K562 (cell line): Measurements from ENCODE around the gene SCNN1A. TPM values are rescaled to one million over a fixed set of nuclear protein-coding genes. Genes with fewer than 3 reads are reported as not detected.
A peak's percentile ranks its signal among the peaks of the same experiment; 100 is the strongest.

Source experiments
- AFF1 ChIP-seq, 2 experiments: fragments of 450-650 bp; IDR thresholded peaks; 2 replicates each; pipeline ENCODE4 v1.6.1; 2018; ENCODE audit warnings: mild to moderate bottlenecking in 2 of 2, low read depth in 1 of 2; ENCODE audit not compliant: partially characterized antibody in 2 of 2
- E2F3 ChIP-seq: fragments of 250-450 bp; sonication (Bioruptor Pico); IDR thresholded peaks from 2 replicates; pipeline ENCODE4 v1.4.0; 2020; ENCODE audit warnings: mild to moderate bottlenecking
- FOXJ2 ChIP-seq: fragments of 200-800 bp; sonication (Bioruptor generic); IDR thresholded peaks from 2 replicates; pipeline ENCODE4 v1.6.1; 2016; ENCODE audit warnings: missing genetic modification characterization, missing compliant biosample characterization
- FOXK2 ChIP-seq, 2 experiments: fragments of 450-650 bp; IDR thresholded peaks in 1 of 2; conservative IDR thresholded peaks in 1 of 2; 2 replicates each; pipeline ENCODE4 v1.6.1; 2016; ENCODE audit warnings: low read depth in 2 of 2, mild to moderate bottlenecking in 1 of 2
- NCOA2 ChIP-seq, 2 experiments: fragments of 450-650 bp; IDR thresholded peaks; 2 replicates each; pipeline ENCODE4 v1.6.1; 2018; ENCODE audit warnings: mild to moderate bottlenecking in 2 of 2, moderate library complexity in 1 of 2; ENCODE audit not compliant: partially characterized antibody in 2 of 2
- POLR2A ChIP-seq: fragments of 450-650 bp; conservative IDR thresholded peaks from 2 replicates; pipeline ENCODE4 v1.6.1; 2016
- SMARCE1 ChIP-seq: fragments of 450-650 bp; IDR thresholded peaks from 2 replicates; pipeline ENCODE4 v1.7.1; 2016; ENCODE audit warnings: mild to moderate bottlenecking
- SREBF1 ChIP-seq: fragments of 150-350 bp; IDR thresholded peaks from 2 replicates; pipeline ENCODE4 v1.6.1; 2014; ENCODE audit warnings: antibody characterized with exemption, low read depth, low read length, borderline replicate concordance
- TCF7 ChIP-seq: sonication (generic); IDR thresholded peaks from 2 replicates; pipeline ENCODE4 v1.6.1; 2016; ENCODE audit warnings: antibody characterized with exemption, borderline replicate concordance
- THRAP3 ChIP-seq: fragments of 450-650 bp; IDR thresholded peaks from 2 replicates; pipeline ENCODE4 v1.6.1; 2016; ENCODE audit warnings: mild to moderate bottlenecking, inconsistent platforms, borderline replicate concordance
- USF1 ChIP-seq: sonication (generic); formaldehyde crosslinking; IDR thresholded peaks from 2 replicates; pipeline ENCODE4 v1.9.0; 2022; ENCODE audit warnings: mild to moderate bottlenecking, missing genetic modification reagents
- ZBTB33 ChIP-seq: sonication (generic); formaldehyde crosslinking; IDR thresholded peaks from 2 replicates; pipeline ENCODE4 v1.8.1; 2023; ENCODE audit warnings: mild to moderate bottlenecking, missing genetic modification reagents
- ZNF140 ChIP-seq: fragments of 250-450 bp; sonication (Bioruptor Pico); IDR thresholded peaks from 2 replicates; pipeline ENCODE4 v1.8.0; 2021; ENCODE audit warnings: moderate library complexity, mild to moderate bottlenecking, inconsistent platforms
- ZNF583 ChIP-seq: fragments of 250-450 bp; sonication (Bioruptor Pico); IDR thresholded peaks from 2 replicates; pipeline ENCODE4 v1.4.0; 2020
- ZNF696 ChIP-seq: fragments of 250-450 bp; sonication (Bioruptor Pico); conservative IDR thresholded peaks from 2 replicates; pipeline ENCODE4 v1.4.0; 2020; ENCODE audit warnings: mild to moderate bottlenecking, moderate library complexity
- polyA plus RNA-seq, 8 experiments: library from polyadenylated mRNA; depleted of rRNA in 4 of 8; stranded (reverse) in 5 of 8; unstranded in 3 of 8; fragments of >200 nt; fragmentation: Nextera tagmentation in 2 of 8; fragmentation: Illumina TruSeq in 1 of 8; extraction: Ambion mirVana in 2 of 8; extraction: Trizol in 1 of 8; gene quantifications; 2 replicates each; pipeline versions ENCODE4 v1.2.1 to v1.2.3, GENCODE V29; 2011 to 2014; ENCODE audit warnings: inconsistent platforms in 1 of 8, missing spikeins in 1 of 8
- total RNA-seq, 7 experiments: library from RNA; depleted of rRNA in 6 of 7; stranded (reverse); fragments of >200 nt in 6 of 7; fragmentation: Illumina TruSeq in 2 of 7; extraction: Trizol in 2 of 7; gene quantifications; 2 replicates each; pipeline versions ENCODE4 v1.2.1 to v1.2.3, GENCODE V29; 2011 to 2021; ENCODE audit warnings: low replicate concordance in 1 of 7
- TF ChIP-seq, protein P1 (sequence below): fragments of 200-800 bp; sonication (Bioruptor generic); IDR thresholded peaks from 2 replicates; pipeline ENCODE4 v1.6.1; 2017; ENCODE audit warnings: missing genetic modification characterization, missing compliant biosample characterization
- TF ChIP-seq, protein P2 (sequence below): sonication (generic); formaldehyde crosslinking; IDR thresholded peaks from 2 replicates; pipeline ENCODE4 v1.8.0; 2023; ENCODE audit warnings: mild to moderate bottlenecking, missing genetic modification reagents

SCNN1A gene
- total and polyA plus RNA-seq, 9 of the 15 experiments (the other 6 are each of a cell fraction or from before 2014, with no cell fraction given), result 0.15 to 0.49 (median 0.32) TPM; not detected in 5

DNA sequence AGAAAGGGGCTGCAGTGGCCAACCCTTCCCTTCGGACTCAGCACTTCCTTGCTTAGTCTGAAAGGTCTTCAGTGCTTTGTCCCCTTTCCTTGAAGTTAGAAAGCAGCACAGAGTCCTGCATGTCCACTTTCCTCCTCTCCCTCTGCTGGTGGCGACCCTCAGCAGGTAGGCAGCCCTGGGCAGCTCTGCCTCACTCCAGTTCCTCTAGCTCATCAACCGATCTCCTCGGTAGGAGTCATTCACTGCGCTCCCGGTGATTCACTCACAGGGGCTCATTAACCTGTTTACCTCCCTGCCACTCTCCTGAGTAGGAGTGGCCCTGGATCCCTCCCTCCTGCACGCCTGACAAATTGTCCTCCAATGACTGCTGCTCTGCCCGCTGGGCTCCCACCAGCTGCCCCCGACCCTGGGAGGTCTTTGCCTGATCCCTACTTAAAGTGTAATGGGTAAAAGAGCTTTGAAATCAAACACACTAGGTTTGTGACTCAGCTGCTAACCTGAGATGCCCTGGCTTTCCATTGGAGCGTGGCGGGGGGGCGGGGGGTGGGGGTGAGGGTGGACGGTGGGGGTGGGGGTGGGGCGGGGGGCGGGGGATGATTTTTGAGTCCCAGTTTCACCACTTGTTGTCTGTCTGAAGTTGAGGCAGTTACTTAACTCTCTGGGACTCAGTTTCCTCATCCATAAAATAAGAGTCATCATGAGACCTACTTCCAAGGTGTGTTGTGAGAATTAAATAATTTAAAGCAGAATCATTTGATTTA lies 4.2 kb downstream of the SCNN1A start (continued):
- peak; percentile 96 for TF ChIP-seq ZBTB33 (CRISPR knock-in tag)
- no peak for TF ChIP-seq ZNF140
- TF ChIP-seq, protein P1, sequence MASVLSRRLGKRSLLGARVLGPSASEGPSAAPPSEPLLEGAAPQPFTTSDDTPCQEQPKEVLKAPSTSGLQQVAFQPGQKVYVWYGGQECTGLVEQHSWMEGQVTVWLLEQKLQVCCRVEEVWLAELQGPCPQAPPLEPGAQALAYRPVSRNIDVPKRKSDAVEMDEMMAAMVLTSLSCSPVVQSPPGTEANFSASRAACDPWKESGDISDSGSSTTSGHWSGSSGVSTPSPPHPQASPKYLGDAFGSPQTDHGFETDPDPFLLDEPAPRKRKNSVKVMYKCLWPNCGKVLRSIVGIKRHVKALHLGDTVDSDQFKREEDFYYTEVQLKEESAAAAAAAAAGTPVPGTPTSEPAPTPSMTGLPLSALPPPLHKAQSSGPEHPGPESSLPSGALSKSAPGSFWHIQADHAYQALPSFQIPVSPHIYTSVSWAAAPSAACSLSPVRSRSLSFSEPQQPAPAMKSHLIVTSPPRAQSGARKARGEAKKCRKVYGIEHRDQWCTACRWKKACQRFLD (CRISPR knock-in tag), result no peak
- TF ChIP-seq FOXJ2 (tag), result no peak
- TF ChIP-seq, protein P2, sequence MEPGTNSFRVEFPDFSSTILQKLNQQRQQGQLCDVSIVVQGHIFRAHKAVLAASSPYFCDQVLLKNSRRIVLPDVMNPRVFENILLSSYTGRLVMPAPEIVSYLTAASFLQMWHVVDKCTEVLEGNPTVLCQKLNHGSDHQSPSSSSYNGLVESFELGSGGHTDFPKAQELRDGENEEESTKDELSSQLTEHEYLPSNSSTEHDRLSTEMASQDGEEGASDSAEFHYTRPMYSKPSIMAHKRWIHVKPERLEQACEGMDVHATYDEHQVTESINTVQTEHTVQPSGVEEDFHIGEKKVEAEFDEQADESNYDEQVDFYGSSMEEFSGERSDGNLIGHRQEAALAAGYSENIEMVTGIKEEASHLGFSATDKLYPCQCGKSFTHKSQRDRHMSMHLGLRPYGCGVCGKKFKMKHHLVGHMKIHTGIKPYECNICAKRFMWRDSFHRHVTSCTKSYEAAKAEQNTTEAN, result no peak
- TF ChIP-seq ZNF696 (CRISPR knock-in tag), result no peak
- peak; percentile 65 for TF ChIP-seq POLR2A
- no peak for TF ChIP-seq THRAP3
- TF ChIP-seq NCOA2 (IDR thresholded peaks at IDR 0.05; ENCODE audit: partially characterized antibody in 2 of 2), result no peak
- TF ChIP-seq AFF1 (IDR thresholded peaks at IDR 0.05; ENCODE audit: low read depth in 1 of 2, partially characterized antibody in 2 of 2), result no peak
- TF ChIP-seq TCF7, result no peak
- 0 out of 4 replicates have a peak, but pooled peaks of 1 of the 2 experiments have one; percentile 39 for TF ChIP-seq FOXK2 (conservative IDR thresholded peaks at IDR 0.05 in 1 of 2, IDR thresholded peaks at IDR 0.05 in 1 of 2; ENCODE audit: low read depth in 2 of 2)
- no peak for TF ChIP-seq ZNF583 (CRISPR knock-in tag)
- TF ChIP-seq USF1 (CRISPR knock-in tag), result no peak
- TF ChIP-seq E2F3, result no peak
- TF ChIP-seq SREBF1, result no peak
- peak; percentile 31; the same call in 1 of the 2 replicates for TF ChIP-seq SMARCE1
